ENCODE data around the gene CTTN. TPM values are rescaled to one million over a fixed set of nuclear protein-coding genes. Genes with fewer than 3 reads are reported as not detected.

CTTN gene
- total and polyA plus RNA-seq, 2 of the 13 experiments (the other 11 are each of a cell fraction or from before 2014, with no cell fraction given), result 84.4 to 114 TPM

DNA sequence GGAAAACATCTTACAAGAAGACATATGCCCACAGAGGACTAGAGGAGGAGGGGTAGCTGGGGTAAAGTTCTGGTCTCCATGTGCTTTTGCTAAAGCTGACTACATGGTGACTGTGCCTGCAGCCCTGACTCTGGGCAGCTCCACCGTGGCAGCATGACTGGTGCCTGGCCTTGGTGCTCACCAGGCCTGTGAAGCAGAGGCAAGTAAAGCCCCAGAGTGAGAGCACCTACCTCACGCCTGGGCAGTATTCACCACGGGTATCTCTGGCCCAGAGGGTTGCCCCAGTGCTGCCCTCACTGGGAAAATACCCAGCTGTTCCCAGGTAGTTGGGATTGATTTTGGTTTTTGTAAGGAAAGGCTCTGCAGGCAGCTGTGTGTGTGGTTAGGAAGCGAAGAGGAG, 78.3 kb downstream of the CTTN start (continued):
- TF ChIP-seq ZNF18 (CRISPR knock-in tag; IDR thresholded peaks at IDR 0.05; ENCODE audit: insufficient replicate concordance) (no peak), DZIP1 (CRISPR knock-in tag; IDR thresholded peaks at IDR 0.05) (no peak), SRSF1 (optimal IDR thresholded peaks at IDR 0.05; ENCODE audit: low read depth, low read length) (no peak), NFYC (CRISPR knock-in tag; IDR thresholded peaks at IDR 0.05) (no peak), ZNF556 (CRISPR knock-in tag; IDR thresholded peaks at IDR 0.05; ENCODE audit: borderline replicate concordance) (no peak), FOXK2 (IDR thresholded peaks at IDR 0.05) (no peak), ZNF768 (CRISPR knock-in tag; IDR thresholded peaks at IDR 0.05) (no peak)

- no peak overlapping the region for H3K27ac ChIP-seq (ENCODE audit: extremely low read length, insufficient read depth, low read length)
- no peak overlapping the region for H3K4me3 ChIP-seq (replicated peaks in 1 of 3; ENCODE audit: insufficient read depth in 1 of 3, low read depth in 2 of 3, low read length in 3 of 3)
- ATAC-seq (no peak), DNase-seq (ENCODE audit: low spot score) (no peak), FAIRE-seq (no peak)
- WGBS (ENCODE audit: low lambda C conversion rate), result 94% methylated on average over 6 of the region's 6 CpGs
- peaks cover 10 to 40% of the 10 kb centered on the region in 2 experiments; a peak in 4 of 5 replicates for H3K36me3 ChIP-seq (replicated peaks in 1 of 2; ENCODE audit: control insufficient read depth in 1 of 2, insufficient read depth in 2 of 2, low read length in 2 of 2)
- no peak overlapping the region for H3K4me2 ChIP-seq (ENCODE audit: low read depth, low read length)
- H3K9ac ChIP-seq (ENCODE audit: insufficient read depth, low read depth, low read length), result no peak overlapping the region
- H2AFZ ChIP-seq (ENCODE audit: low read length), result no peak overlapping the region
- no peaks in the 10 kb centered on the region for H3K9me3 ChIP-seq (ENCODE audit: low read length)
- H4K20me1 ChIP-seq (ENCODE audit: insufficient read depth, low read length), result no peaks in the 10 kb centered on the region
- ChIA-PET CTCF (ENCODE audit: low intra/inter-chr PET ratio, low total read pairs) (no interaction called here), POLR2A (no interaction called here)
- intact Hi-C loops (cut with micrococcal nuclease; ENCODE audit: unreplicated experiment), result no loop called here
- no peaks in the 10 kb centered on the region for H3K27me3 ChIP-seq (ENCODE audit: control insufficient read depth in 1 of 2, insufficient read depth in 2 of 2, low read length in 2 of 2)
- BruUV-seq (replicated peaks), result no TSS peak
- in situ Hi-C loops (cut with HindIII; ENCODE audit: extremely low pct_ligation_motif_present, low pct_unique_long_range_greater_than_20kb), result no loop called here
- H3K79me2 ChIP-seq (ENCODE audit: insufficient read depth, low read length), result no peaks in the 10 kb centered on the region
- no peaks in the 10 kb centered on the region for H3K4me1 ChIP-seq (ENCODE audit: insufficient read depth, low read length)
- TF ChIP-seq MATR3 (CRISPR knock-in tag; IDR thresholded peaks at IDR 0.05) (no peak), ZNF589 (CRISPR knock-in tag; conservative IDR thresholded peaks at IDR 0.05) (no peak), ZNF749 (CRISPR knock-in tag; IDR thresholded peaks at IDR 0.05; ENCODE audit: borderline replicate concordance) (no peak), ZNF296 (CRISPR knock-in tag; conservative IDR thresholded peaks at IDR 0.05) (no peak), RELA (CRISPR knock-in tag; IDR thresholded peaks at IDR 0.05) (no peak)
Measured at GRCh38 chr11:70477176-70477575, 78.8 kb downstream of the CTTN start.

Data from HepG2 (cell line).